Panc1 (cell line): Measurements from ENCODE around the gene TWIST2. TPM values are rescaled to one million over a fixed set of nuclear protein-coding genes. Genes with fewer than 3 reads are reported as not detected.

Experiments
- ATAC-seq: fragments of 200-7000 bp; cut with Tn5 transposase; 2 replicates; pipeline ENCODE4 v1.9.1; 2020; ENCODE audit warnings: mild to moderate bottlenecking, moderate library complexity
- BruUV-seq: library from RNA; stranded (reverse); fragments of 400-500 nt; replicated peaks from 2 replicates; lab custom pipeline; 2021; lab: Mats Ljungman, UMichigan
- CTCF ChIA-PET: fragments of 300-600 bp; sonication (Branson Sonifier 250); formaldehyde crosslinking; loops from one replicate; lab custom pipeline; 2022; ENCODE audit warnings: antibody characterized with exemption; lab: Charles Lee
- POLR2A ChIA-PET: fragments of 300-600 bp; sonication (Branson Sonifier 250); formaldehyde crosslinking; loops from one replicate; lab custom pipeline; 2022; ENCODE audit warnings: antibody characterized with exemption; lab: Charles Lee
- DNase-seq: peaks from one replicate; pipeline ENCODE4 v3.0.0-alpha.2; 2010; ENCODE audit warnings: low read depth, low spot score
- H3K27ac ChIP-seq: 2 replicates; pipeline ENCODE4 v1.5.1; 2011; ENCODE audit warnings: mild to moderate bottlenecking, low read length, inconsistent platforms
- H3K27me3 ChIP-seq: fragments of 200-500 bp; sonication (Bioruptor generic); 2 replicates; pipeline ENCODE4 v1.6.0; 2014; ENCODE audit warnings: low read length, inconsistent platforms; ENCODE audit not compliant: control insufficient read depth, insufficient read depth
- H3K36me3 ChIP-seq: fragments of 200-500 bp; sonication (Bioruptor generic); 2 replicates; pipeline ENCODE4 v1.5.1; 2014; ENCODE audit warnings: inconsistent platforms, mild to moderate bottlenecking, low read length, moderate library complexity; ENCODE audit not compliant: control insufficient read depth, insufficient read depth
- H3K4me1 ChIP-seq: 2 replicates; pipeline ENCODE4 v1.5.1; 2011; ENCODE audit warnings: inconsistent platforms, mild to moderate bottlenecking, low read length, moderate library complexity; ENCODE audit not compliant: control insufficient read depth, insufficient read depth
- H3K4me3 ChIP-seq, 2 experiments: 2 replicates each; pipeline ENCODE4 v1.5.1; 2011 to 2012; ENCODE audit warnings: low read depth in 2 of 2, low read length in 2 of 2, mild to moderate bottlenecking in 2 of 2, inconsistent platforms in 1 of 2, moderate library complexity in 1 of 2
- H3K9me3 ChIP-seq: fragments of 200-500 bp; sonication (Bioruptor generic); 2 replicates; pipeline ENCODE4 v1.5.1; 2014; ENCODE audit warnings: low read depth, mild to moderate bottlenecking, inconsistent platforms, low read length, moderate library complexity; ENCODE audit not compliant: control insufficient read depth, insufficient read depth
- POLR2AphosphoS5 ChIP-seq: IDR thresholded peaks from 2 replicates; pipeline ENCODE4 v1.6.1; 2012; ENCODE audit warnings: mild to moderate bottlenecking, low read depth, low read length, moderate library complexity
- SIN3A ChIP-seq: IDR thresholded peaks from 2 replicates; pipeline ENCODE4 v1.6.1; 2012; ENCODE audit warnings: low read depth, mild to moderate bottlenecking, low read length, moderate library complexity, borderline replicate concordance; ENCODE audit not compliant: insufficient read depth
- TCF7L2 ChIP-seq: IDR thresholded peaks from 2 replicates; pipeline ENCODE4 v1.6.1; 2011; ENCODE audit warnings: mild to moderate bottlenecking, low read depth, low read length, inconsistent platforms
- in situ Hi-C: cut with HindIII; loops from 2 replicates; pipeline ENCODE4 v1.10.0; 2016; ENCODE audit warnings: low sequenced_read_pairs, low pct_unique_long_range_greater_than_20kb
- intact Hi-C: fragments of 100-400 bp; cut with micrococcal nuclease; formaldehyde crosslinking; loops from one replicate; pipeline ENCODE4 v1.10.0; 2022; ENCODE audit not compliant: unreplicated experiment
- total RNA-seq: library from RNA; stranded (reverse); gene quantifications from one replicate; pipeline ENCODE4 v1.2.1, GENCODE V29; 2021; ENCODE audit not compliant: unreplicated experiment
- TF ChIP-seq, protein P1 (sequence below): fragments of 450-650 bp; IDR thresholded peaks from 2 replicates; pipeline ENCODE4 v1.5.1; 2017; ENCODE audit warnings: mild to moderate bottlenecking
- TF ChIP-seq, protein P2 (sequence below), 2 experiments: IDR thresholded peaks; 2 replicates each; pipeline ENCODE4 v1.6.1; 2011 to 2012; ENCODE audit warnings: low read depth in 2 of 2, control low read depth in 1 of 2, low read length in 1 of 2, mild to moderate bottlenecking in 1 of 2, moderate library complexity in 1 of 2; ENCODE audit not compliant: insufficient read depth in 1 of 2

TWIST2 gene
- total RNA-seq, 1 experiment from 2014 or later: 4.2 TPM

DNA sequence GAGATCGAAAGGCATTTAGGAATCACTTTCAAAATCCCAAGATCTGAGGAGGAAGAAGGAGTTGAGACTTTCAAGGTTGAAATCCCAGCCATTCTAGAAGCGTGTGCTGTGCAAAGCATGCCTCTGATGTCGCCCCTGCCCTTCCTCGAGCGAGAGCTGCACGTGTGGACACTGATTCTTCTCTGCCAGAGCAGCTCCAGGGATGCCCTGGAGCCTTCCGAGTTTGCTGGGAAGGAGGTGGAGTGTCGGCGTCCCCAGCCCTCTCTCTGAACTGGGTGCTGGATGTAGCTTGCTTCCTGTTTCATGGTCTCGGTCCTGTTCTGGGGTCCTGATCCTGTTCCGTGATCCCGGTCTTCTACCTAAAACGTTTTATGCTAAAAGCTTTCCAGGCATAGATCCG is 76.1 kb downstream of the TWIST2 start:
- H3K36me3 ChIP-seq: no peaks in the 10 kb centered on the region
- H3K4me3 ChIP-seq: no peak overlapping the region
- TF ChIP-seq, protein P1, sequence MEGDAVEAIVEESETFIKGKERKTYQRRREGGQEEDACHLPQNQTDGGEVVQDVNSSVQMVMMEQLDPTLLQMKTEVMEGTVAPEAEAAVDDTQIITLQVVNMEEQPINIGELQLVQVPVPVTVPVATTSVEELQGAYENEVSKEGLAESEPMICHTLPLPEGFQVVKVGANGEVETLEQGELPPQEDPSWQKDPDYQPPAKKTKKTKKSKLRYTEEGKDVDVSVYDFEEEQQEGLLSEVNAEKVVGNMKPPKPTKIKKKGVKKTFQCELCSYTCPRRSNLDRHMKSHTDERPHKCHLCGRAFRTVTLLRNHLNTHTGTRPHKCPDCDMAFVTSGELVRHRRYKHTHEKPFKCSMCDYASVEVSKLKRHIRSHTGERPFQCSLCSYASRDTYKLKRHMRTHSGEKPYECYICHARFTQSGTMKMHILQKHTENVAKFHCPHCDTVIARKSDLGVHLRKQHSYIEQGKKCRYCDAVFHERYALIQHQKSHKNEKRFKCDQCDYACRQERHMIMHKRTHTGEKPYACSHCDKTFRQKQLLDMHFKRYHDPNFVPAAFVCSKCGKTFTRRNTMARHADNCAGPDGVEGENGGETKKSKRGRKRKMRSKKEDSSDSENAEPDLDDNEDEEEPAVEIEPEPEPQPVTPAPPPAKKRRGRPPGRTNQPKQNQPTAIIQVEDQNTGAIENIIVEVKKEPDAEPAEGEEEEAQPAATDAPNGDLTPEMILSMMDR: no peak
- TF ChIP-seq, protein P2, sequence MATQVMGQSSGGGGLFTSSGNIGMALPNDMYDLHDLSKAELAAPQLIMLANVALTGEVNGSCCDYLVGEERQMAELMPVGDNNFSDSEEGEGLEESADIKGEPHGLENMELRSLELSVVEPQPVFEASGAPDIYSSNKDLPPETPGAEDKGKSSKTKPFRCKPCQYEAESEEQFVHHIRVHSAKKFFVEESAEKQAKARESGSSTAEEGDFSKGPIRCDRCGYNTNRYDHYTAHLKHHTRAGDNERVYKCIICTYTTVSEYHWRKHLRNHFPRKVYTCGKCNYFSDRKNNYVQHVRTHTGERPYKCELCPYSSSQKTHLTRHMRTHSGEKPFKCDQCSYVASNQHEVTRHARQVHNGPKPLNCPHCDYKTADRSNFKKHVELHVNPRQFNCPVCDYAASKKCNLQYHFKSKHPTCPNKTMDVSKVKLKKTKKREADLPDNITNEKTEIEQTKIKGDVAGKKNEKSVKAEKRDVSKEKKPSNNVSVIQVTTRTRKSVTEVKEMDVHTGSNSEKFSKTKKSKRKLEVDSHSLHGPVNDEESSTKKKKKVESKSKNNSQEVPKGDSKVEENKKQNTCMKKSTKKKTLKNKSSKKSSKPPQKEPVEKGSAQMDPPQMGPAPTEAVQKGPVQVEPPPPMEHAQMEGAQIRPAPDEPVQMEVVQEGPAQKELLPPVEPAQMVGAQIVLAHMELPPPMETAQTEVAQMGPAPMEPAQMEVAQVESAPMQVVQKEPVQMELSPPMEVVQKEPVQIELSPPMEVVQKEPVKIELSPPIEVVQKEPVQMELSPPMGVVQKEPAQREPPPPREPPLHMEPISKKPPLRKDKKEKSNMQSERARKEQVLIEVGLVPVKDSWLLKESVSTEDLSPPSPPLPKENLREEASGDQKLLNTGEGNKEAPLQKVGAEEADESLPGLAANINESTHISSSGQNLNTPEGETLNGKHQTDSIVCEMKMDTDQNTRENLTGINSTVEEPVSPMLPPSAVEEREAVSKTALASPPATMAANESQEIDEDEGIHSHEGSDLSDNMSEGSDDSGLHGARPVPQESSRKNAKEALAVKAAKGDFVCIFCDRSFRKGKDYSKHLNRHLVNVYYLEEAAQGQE (IDR thresholded peaks at IDR 0.05; ENCODE audit: insufficient read depth in 1 of 2, low read depth in 2 of 2, low read length in 1 of 2): no peak
- TF ChIP-seq SIN3A: no peak
- TF ChIP-seq POLR2AphosphoS5: no peak
- BruUV-seq: no TSS peak
- in situ Hi-C loops (no loop called here), intact Hi-C loops (no loop called here)
- H3K9me3 ChIP-seq: no peaks in the 10 kb centered on the region
- ATAC-seq (no peak), DNase-seq (no peak)
- H3K27me3 ChIP-seq: no peaks in the 10 kb centered on the region
- ChIA-PET POLR2A (no interaction called here), CTCF (no interaction called here)
- no peak overlapping the region for H3K27ac ChIP-seq
- H3K4me1 ChIP-seq: no peaks in the 10 kb centered on the region; the same call in 1 of the 2 replicates

GRCh38 chr2:238924796-238925195 is 76.9 kb downstream of the TWIST2 start:
- in situ Hi-C loops: no loop called here
- no TSS peak for BruUV-seq
- Histone ChIP-seq H3K9me3 (no peaks in the 10 kb centered on the region), H3K4me1 (no peaks in the 10 kb centered on the region; the same call in 1 of the 2 replicates), H3K27me3 (no peaks in the 10 kb centered on the region), H3K36me3 (no peaks in the 10 kb centered on the region), H3K4me3 (no peak overlapping the region), H3K27ac (no peak overlapping the region)
- ATAC-seq (no peak), DNase-seq (no peak)
- intact Hi-C loops: no loop called here
- POLR2A ChIA-PET: no interaction called here
- CTCF ChIA-PET: no interaction called here
- TF ChIP-seq TCF7L2 (no peak), SIN3A (no peak)
- TF ChIP-seq, protein P2 (IDR thresholded peaks at IDR 0.05; ENCODE audit: insufficient read depth in 1 of 2, low read depth in 2 of 2, low read length in 1 of 2): no peak
